ENCODE results near the gene MAN1B1.
"Not testable (repeated sequence)": the region's sequence is repeated elsewhere in the genome, so short reads cannot be mapped to it uniquely, and the experiment has no call there.

MAN1B1 gene

GRCh38 chr9:137052998-137053943 lies 33.5 kb upstream of the MAN1B1 start:
- no peak for FAIRE-seq

GRCh38 chr9:137053944-137054931 lies 32.5 kb upstream of the MAN1B1 start, which contains the start of gene ENTPD2:
Gene ENTPD2 (minus strand): TSS chr9:137054061. CDS start chr9:137053997, 64 bp downstream.
- FAIRE-seq = no peak

GRCh38 chr9:137054932-137055384 lies 31.8 kb upstream of the MAN1B1 start:
- FAIRE-seq = no peak

- no peak for FAIRE-seq
These were observed 31.1 kb upstream of the MAN1B1 start for GRCh38 chr9:137055385-137056364.

DNA sequence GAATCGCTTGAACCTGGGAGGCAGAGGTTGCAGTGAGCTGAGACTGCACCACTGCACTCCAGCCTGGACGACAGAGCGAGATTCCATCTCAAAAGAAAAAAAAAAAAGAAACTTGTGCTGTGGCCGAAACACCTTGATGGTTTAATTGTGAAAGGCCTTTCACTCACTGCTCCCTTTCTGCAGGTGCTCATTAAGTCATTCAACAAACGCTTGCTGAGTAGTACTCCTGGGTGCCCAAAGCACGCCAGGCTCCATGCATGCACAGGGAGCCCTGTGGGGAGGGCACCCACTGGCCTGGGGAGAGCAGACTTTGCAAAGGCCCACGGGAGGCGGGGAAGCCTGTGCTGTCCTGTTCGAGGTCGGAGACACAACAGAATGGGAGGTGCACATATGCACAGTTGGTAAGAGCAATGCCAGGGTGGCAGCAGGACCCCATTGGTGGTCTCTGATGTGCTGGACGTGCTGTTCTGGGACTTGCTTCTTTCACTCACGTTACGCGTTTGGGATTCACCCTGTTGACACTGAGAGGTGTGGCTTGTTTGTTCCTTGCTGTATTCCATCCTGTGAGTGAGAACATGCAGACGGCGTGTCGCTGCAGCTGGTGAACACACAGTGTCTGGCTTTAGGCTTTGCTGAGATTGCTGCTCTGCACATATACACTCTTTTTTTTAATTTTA lies 29.9 kb upstream of the MAN1B1 start:
- FAIRE-seq = no peak

GRCh38 chr9:137057545-137057944 lies 29.2 kb upstream of the MAN1B1 start:
- no peak for FAIRE-seq

DNA sequence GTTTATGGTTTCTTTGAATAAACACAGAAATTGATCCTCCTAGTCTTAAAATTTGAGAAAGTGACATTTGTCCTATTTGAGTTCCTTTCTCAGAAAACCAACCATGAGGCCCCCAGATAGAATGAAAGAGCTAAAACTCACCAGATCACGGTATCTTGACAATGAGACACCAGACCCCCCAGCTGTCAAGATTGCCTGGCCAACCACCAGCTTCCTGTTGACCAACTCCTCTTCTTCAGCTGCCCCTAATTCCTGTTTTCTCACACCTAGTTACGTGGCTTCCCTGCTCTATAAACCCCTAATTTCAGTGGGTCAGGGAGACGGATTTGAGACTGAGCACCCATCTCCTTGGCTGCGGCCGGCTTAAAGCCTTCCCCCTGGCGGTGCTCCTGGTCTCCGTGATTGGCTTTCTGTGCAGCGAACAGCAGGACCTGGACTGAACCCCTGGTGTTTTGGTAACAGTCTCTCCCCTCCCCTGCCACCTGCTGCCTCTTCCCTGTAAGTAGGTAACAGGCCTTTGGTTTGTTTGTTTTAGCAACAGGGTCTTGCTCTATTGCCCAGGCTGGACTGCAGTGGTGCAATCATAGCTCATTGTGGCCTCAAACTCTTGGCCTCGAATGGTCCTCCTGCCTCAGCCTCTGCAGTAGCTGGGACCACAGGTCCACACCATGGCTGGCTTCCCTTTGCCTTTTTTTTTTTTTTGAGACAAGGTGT lies 28.1 kb upstream of the MAN1B1 start:
- FAIRE-seq = no peak

- no peak for FAIRE-seq
These were observed 24.4 kb upstream of the MAN1B1 start for GRCh38 chr9:137062384-137062783.

DNA sequence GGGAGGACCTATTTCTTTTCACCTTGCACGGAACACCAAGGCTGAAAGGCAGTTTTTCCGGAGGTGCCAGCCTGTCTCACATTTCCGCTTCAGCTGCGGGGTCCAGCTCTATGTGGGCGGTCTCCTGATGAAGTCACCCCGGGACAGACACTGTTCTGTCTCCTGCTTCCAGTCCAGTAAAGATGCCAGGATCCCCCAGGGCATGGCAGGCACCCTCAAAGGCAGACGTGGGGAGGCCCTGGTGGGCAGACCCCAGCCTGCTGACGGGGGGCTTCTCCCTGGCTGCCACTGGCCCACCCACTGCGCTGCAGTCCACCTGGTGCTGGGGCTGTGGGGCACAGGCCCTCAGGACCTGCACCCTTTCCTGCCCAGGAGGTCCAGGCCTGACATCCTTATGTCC lies 24.0 kb upstream of the MAN1B1 start:
- not testable (repeated sequence) for FAIRE-seq

DNA sequence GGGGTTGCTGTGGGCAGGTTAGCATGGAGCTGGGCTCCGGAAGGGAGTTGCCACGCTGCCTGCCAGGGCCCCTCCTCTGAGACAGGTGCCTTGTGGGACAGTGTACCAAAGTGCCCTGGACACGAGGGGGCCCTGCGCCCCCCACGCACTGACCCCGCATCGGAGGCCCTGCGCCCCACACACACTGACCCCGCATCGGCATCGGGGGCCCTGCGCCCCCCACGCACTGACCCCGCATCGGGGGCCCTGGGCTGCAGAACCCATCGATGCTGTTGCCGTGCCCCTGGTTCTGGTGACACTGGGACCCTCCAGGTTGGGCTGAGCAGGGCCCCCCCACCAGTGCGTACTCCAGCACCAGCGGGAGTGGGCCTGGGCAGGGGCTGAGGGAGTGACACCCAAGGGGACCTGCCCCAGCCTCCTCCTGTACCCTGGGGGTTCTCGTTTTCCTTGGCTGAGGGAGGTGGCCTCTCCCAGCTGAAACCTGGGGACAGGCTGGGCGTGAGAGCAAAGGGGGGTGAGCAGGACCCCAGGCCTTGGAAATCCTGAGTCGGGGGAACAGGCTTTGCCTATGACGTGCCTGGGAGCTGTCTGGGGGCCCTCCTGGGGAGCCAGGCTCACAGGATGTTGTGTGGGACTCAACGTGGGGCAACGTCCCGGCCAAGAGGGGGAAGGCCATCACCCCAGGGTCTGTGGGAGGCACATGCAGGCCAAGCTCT lies 23.3 kb upstream of the MAN1B1 start:
- FAIRE-seq = no peak

GRCh38 chr9:137064027-137064879 lies 22.5 kb upstream of the MAN1B1 start:
- FAIRE-seq = no peak

DNA sequence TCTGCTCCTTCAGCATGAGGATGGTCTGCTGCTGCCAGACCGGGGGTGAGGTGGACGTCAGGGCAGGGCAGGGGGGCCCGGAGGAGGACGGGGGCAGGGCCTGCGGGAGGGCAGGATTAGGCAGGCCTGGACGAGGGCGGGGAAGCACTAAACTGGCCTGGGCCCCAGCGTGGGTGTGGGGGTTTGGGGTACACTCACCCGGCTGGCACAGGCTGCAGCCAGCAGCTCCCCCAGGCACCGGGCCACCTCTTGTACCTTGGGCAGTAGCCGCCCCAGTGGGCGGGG lies 22.0 kb upstream of the MAN1B1 start:
- no peak for FAIRE-seq

DNA sequence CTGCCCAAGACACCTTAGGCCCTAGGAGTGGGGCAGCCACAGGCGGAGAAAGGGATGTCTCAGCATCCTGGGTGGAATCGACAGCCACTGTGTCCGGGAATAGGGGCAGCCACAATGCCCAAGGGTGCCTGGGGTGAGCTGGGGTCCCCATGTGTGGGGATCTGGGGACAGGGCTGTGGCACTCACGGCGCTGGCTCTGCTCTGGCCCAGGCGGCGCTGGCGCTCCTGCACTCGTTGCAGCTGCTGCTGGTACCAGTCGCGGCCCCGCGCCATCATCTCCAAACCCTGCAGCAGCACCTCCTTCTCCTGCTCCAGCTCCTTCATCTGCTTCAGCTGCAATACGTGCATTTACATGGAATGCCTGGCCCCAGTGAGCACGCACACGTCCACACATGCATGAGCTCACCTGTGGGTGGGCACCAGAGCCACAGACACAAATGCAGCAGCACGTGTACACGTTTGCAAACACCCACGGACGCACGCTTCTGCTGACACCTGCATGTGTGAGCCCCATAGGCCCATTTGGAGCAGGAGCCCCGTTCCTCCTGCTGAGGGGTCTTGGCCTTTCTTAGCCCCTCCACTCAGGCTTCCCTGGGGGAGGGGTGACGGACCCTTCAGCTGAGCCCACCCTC lies 21.3 kb upstream of the MAN1B1 start:
- FAIRE-seq = no peak

DNA sequence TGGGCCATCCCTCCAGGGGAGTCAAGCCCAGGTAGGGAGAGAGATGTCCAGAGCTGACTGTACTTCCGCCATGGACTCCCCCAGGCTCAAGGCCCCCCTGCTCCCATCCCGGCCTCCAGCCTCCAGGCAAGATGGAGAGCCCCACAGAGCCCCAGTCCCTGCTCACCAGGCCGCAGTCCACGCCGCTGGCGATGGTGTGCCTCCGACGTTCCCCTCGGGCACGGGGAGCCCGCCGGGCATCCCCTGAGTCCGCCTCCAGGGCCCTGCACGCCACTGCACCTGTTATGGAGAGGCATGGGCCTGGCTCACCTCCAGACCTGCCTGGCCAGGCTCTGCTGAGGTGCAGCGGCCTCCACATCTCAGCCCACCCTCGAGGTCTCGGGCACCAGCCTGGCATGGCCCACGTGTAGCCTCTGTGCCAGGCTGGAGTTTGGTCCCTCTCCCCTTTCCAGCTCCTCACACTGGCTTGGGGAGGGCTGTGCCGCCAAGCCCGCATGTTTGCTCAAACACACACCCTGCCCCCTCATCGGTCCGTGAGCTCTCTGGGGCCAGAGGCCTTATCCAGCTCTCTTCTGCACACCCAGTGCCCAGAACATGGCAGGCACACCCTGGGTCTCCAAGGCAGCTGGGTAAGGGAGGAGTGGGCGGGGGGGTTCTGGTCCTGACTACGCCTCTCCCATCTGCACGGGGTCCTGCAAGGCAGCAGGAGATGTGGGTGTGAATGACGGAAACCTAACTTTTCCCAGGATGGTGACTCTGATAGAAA lies 20.5 kb upstream of the MAN1B1 start:
- no peak for FAIRE-seq

- FAIRE-seq = no peak
These were observed 18.8 kb upstream of the MAN1B1 start for GRCh38 chr9:137067860-137068538.

DNA sequence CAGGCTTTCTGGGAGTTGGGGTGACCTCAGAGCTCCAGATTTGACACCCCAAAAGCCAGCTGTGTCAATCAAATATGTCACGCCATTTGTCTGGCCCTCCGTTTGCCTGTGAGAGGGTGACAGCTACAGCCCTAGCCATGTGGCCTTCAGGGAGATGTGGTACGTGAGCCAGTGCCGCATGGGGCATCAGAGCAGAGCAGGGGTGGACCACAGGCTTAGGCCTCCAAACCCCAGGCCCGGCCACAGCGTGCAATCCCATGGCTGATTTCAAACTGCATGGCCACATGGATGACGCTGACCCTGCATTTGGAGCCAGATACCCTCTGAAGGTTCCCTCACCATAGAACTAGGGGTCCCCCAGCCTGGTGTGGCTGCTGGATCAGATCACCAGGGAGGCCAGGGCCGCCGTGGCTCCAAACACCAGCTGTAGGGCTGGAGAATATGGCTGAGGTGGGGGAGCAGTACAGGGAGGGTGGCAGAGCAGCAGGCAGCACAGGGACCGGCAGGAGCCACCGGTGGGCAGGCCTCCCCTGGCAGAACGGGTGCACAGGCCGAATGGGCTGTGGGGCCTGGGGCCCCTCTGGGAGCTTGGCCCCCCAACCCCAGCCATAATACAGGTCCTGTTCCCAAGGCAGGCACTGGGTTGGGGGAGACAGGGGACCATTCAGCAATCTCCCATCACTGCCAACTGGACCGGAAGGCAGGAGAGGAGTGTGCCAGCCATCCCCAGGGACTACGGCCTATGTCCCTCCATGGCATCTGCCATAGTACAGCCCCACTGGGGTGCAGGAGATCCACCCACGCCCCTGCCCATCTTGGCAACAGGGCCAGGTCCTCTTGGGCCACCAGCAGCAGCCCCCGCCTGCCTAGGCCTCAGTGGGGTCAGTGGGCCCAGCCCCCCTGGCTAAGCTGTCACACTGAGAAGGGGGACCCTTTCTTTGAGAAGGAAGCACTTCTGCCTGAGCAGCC lies 18.0 kb upstream of the MAN1B1 start:
- FAIRE-seq = no peak
